HL-60 (cell line): ENCODE measurements around the gene PNPLA1.

Source experiments
- DNase-seq, 2 experiments: peaks; one replicate each; pipeline ENCODE4 v3.0.0-alpha.2; 2010 to 2020; ENCODE audit warnings: low read depth in 1 of 2, low spot score in 1 of 2
- H3K27ac ChIP-seq: fragments of 250-450 bp; sonication (Bioruptor Pico); replicated peaks from 2 replicates; pipeline ENCODE4 v1.5.1; 2020; ENCODE audit warnings: mild to moderate bottlenecking, moderate library complexity
- H3K27me3 ChIP-seq: fragments of 250-450 bp; sonication (Bioruptor Pico); 2 replicates; pipeline ENCODE4 v1.5.1; 2021; ENCODE audit warnings: mild to moderate bottlenecking, moderate library complexity; ENCODE audit not compliant: insufficient read depth, poor library complexity, severe bottlenecking
- H3K4me3 ChIP-seq: replicated peaks from 2 replicates; pipeline ENCODE4 v1.5.1; 2011; ENCODE audit warnings: mild to moderate bottlenecking, control low read depth, low read length; ENCODE audit not compliant: insufficient read depth
- GABPA ChIP-seq: IDR thresholded peaks from 2 replicates; pipeline ENCODE4 v1.6.1; 2012; ENCODE audit warnings: low read depth
- POLR2AphosphoS5 ChIP-seq: IDR thresholded peaks from 2 replicates; pipeline ENCODE4 v1.6.1; 2012; ENCODE audit warnings: low read depth
- REST ChIP-seq: IDR thresholded peaks from 2 replicates; pipeline ENCODE4 v1.6.1; 2012; ENCODE audit warnings: low read depth; ENCODE audit not compliant: insufficient replicate concordance
- SPI1 ChIP-seq: IDR thresholded peaks from 2 replicates; pipeline ENCODE4 v1.6.1; 2012; ENCODE audit warnings: low read depth, mild to moderate bottlenecking, borderline replicate concordance
- TF ChIP-seq, protein P1 (sequence below): IDR thresholded peaks from one replicate; pipeline ENCODE4 v1.5.1; 2011; ENCODE audit warnings: low read length, control low read depth, inconsistent platforms; ENCODE audit not compliant: insufficient read depth

The PNPLA1 gene

DNA sequence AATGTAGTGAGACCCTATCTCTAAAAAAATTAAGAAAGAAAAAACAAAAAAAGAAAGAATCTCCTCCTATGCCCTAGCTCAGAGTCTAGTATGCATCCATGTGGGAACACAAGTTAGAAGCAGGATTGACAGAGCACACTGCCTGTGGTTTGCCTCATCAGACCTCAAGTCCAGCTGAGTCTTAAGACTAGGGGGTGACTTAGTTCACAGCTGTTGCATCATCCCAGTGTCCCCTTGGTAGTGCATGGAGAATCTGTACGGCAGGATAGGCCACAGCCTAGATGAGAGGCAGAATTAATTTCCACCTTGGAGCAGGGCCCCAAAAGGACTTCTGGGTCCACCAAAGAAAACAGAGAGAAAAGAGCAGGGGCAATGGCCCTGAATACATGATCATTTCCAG, 13.7 kb downstream of the PNPLA1 start:
- DNase-seq, result no peak
- Histone ChIP-seq H3K4me3 (no peak overlapping the region), H3K27me3 (no peaks in the 10 kb centered on the region), H3K27ac (no peak overlapping the region)
- TF ChIP-seq, protein P1, sequence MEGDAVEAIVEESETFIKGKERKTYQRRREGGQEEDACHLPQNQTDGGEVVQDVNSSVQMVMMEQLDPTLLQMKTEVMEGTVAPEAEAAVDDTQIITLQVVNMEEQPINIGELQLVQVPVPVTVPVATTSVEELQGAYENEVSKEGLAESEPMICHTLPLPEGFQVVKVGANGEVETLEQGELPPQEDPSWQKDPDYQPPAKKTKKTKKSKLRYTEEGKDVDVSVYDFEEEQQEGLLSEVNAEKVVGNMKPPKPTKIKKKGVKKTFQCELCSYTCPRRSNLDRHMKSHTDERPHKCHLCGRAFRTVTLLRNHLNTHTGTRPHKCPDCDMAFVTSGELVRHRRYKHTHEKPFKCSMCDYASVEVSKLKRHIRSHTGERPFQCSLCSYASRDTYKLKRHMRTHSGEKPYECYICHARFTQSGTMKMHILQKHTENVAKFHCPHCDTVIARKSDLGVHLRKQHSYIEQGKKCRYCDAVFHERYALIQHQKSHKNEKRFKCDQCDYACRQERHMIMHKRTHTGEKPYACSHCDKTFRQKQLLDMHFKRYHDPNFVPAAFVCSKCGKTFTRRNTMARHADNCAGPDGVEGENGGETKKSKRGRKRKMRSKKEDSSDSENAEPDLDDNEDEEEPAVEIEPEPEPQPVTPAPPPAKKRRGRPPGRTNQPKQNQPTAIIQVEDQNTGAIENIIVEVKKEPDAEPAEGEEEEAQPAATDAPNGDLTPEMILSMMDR, result no peak
- TF ChIP-seq REST (no peak), GABPA (no peak), POLR2AphosphoS5 (no peak), SPI1 (no peak)

- Histone ChIP-seq H3K27me3 (no peaks in the 10 kb centered on the region), H3K27ac (no peak overlapping the region), H3K4me3 (no peak overlapping the region)
- no peak for TF ChIP-seq POLR2AphosphoS5
- no peak for TF ChIP-seq REST
- no peak for TF ChIP-seq GABPA
- TF ChIP-seq SPI1, result no peak
- TF ChIP-seq, protein P1, result no peak
- DNase-seq, result no peak
These were observed 14.5 kb downstream of the PNPLA1 start for GRCh38 chr6:36284359-36284758.

DNA sequence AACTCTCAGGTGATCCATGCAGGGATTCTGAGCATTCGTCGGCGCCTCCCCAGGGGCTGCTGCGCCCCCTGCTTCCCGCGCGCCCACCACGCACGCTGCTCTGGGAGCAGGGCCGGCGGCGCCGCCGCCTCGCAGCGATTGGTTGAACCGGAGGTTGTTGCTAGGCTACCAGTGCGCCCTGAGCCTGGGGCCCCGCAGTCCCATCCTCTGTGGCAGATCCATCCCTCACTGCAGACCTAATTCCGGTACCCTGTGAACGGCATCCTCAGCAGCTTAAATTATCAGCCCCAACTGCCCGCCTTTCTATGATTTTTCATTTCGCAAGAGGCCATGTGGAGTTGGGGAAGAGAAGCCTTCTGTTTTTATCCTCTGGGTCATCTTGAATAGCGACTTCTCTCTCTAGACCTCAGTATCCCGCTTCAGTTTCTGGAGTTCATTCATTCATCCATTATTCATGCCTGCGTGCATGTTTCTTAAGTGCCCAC, 15.4 kb downstream of the PNPLA1 start:
- peak in 1 of 2 experiments; percentile 16 for DNase-seq
- Histone ChIP-seq H3K27ac (no peak overlapping the region), H3K27me3 (no peaks in the 10 kb centered on the region), H3K4me3 (no peak overlapping the region)
- no peak for TF ChIP-seq GABPA
- TF ChIP-seq SPI1, result no peak
- TF ChIP-seq, protein P1, result no peak
- TF ChIP-seq POLR2AphosphoS5, result no peak
- no peak for TF ChIP-seq REST
